GM19023 (cell line): ENCODE results near the gene SNCG.

Source experiments
- ATAC-seq: cut with Tn5 transposase; IDR thresholded peaks from one replicate; pipeline ENCODE4 v1.9.1; 2021; ENCODE audit warnings: mild to moderate bottlenecking, moderate library complexity; ENCODE audit not compliant: unreplicated experiment

SNCG gene

GRCh38 chr10:86960003-86960862 lies 1.8 kb downstream of the SNCG start:
- ATAC-seq, result peak; percentile 70

- peak; percentile 3 for ATAC-seq
Observed at GRCh38 chr10:86960863-86961434, 2.5 kb downstream of the SNCG start.

GRCh38 chr10:86961481-86962091 lies 3.2 kb downstream of the SNCG start:
- ATAC-seq, result no peak

- ATAC-seq, result no peak
Observed at GRCh38 chr10:86962136-86962980, 4.0 kb downstream of the SNCG start.

GRCh38 chr10:86962981-86963310 lies 4.5 kb downstream of the SNCG start:
- ATAC-seq, result no peak

GRCh38 chr10:86963341-86963919 lies 5.0 kb downstream of the SNCG start:
- no peak for ATAC-seq

GRCh38 chr10:86964061-86964846 lies 5.9 kb downstream of the SNCG start:
- no peak for ATAC-seq

- ATAC-seq, result no peak
Observed at GRCh38 chr10:86964847-86965190, 6.4 kb downstream of the SNCG start.

- ATAC-seq, result no peak
Observed at GRCh38 chr10:86965986-86966654, 7.7 kb downstream of the SNCG start.

- no peak for ATAC-seq
Observed at GRCh38 chr10:86967481-86967941, 9.1 kb downstream of the SNCG start.

GRCh38 chr10:86968271-86968993 lies 10.0 kb downstream of the SNCG start, which contains the start of gene ADIRF:
ADIRF (plus strand) TSS chr10:86968482; CDS start chr10:86968545, 63 bp downstream.
- ATAC-seq, result no peak

GRCh38 chr10:86968994-86969355 lies 10.6 kb downstream of the SNCG start:
- ATAC-seq, result no peak

- ATAC-seq, result no peak
Observed at GRCh38 chr10:86969421-86970041, 11.1 kb downstream of the SNCG start.

- no peak for ATAC-seq
Observed at GRCh38 chr10:86970162-86970981, 12.0 kb downstream of the SNCG start.

- no peak for ATAC-seq
Observed at GRCh38 chr10:86970982-86971231, 12.5 kb downstream of the SNCG start.

- ATAC-seq, result peak; percentile 72
Observed at GRCh38 chr10:86971232-86971991, 13.0 kb downstream of the SNCG start.
